IPS-20b (cell line): ENCODE results near the gene KLK12.
A peak's percentile ranks its signal among the peaks of the same experiment; 100 is the strongest.

Experiments
- H3K27ac ChIP-seq: one replicate; pipeline ENCODE4 v1.5.1; 2013; ENCODE audit warnings: low read length
- H3K27me3 ChIP-seq: 2 replicates; pipeline ENCODE4 v1.6.1; 2013; ENCODE audit warnings: mild to moderate bottlenecking, low read length, inconsistent platforms; ENCODE audit not compliant: insufficient read depth
- H3K36me3 ChIP-seq: 2 replicates; pipeline ENCODE4 v1.6.1; 2013; ENCODE audit warnings: low read depth, mild to moderate bottlenecking, inconsistent platforms, low read length, moderate library complexity; ENCODE audit not compliant: insufficient read depth
- H3K4me1 ChIP-seq: 2 replicates; pipeline ENCODE4 v1.6.1; 2013; ENCODE audit warnings: mild to moderate bottlenecking, control low read depth, inconsistent platforms, low read length, moderate library complexity; ENCODE audit not compliant: insufficient read depth
- H3K4me3 ChIP-seq: 2 replicates; pipeline ENCODE4 v1.5.1; 2013; ENCODE audit warnings: mild to moderate bottlenecking, low read length, inconsistent platforms
- H3K9ac ChIP-seq: 2 replicates; pipeline ENCODE4 v1.6.1; 2013; ENCODE audit warnings: low read depth, mild to moderate bottlenecking, inconsistent platforms, low read length, moderate library complexity
- H3K9me3 ChIP-seq: 2 replicates; pipeline ENCODE4 v1.6.1; 2013; ENCODE audit warnings: mild to moderate bottlenecking, low read depth, low read length, inconsistent platforms; ENCODE audit not compliant: insufficient read depth

KLK12 gene

GRCh38 chr19:51010066-51010795 lies 24.6 kb downstream of the KLK12 start:
- Histone ChIP-seq H3K4me1 (no peaks in the 10 kb centered on the region), H3K9me3 (no peaks in the 10 kb centered on the region), H3K36me3 (no peaks in the 10 kb centered on the region), H3K9ac (no peak overlapping the region), H3K4me3 (no peak overlapping the region), H3K27ac (no peak overlapping the region), H3K27me3 (peaks cover 10% of the 10 kb centered on the region; the same call in 1 of the 2 replicates)

GRCh38 chr19:51009061-51009891 lies 25.5 kb downstream of the KLK12 start:
- H3K36me3 ChIP-seq = no peaks in the 10 kb centered on the region
- no peak overlapping the region for H3K27ac ChIP-seq
- no peak overlapping the region for H3K4me3 ChIP-seq
- H3K9ac ChIP-seq = no peak overlapping the region
- peaks cover 4% of the 10 kb centered on the region; the same call in 1 of the 2 replicates for H3K27me3 ChIP-seq
- H3K4me1 ChIP-seq = no peaks in the 10 kb centered on the region
- H3K9me3 ChIP-seq = no peaks in the 10 kb centered on the region

GRCh38 chr19:51007488-51007887 lies 27.3 kb downstream of the KLK12 start:
- Histone ChIP-seq H3K9me3 (no peaks in the 10 kb centered on the region), H3K27me3 (no peaks in the 10 kb centered on the region; the same call in 1 of the 2 replicates), H3K27ac (no peak overlapping the region), H3K9ac (no peak overlapping the region), H3K4me3 (no peak overlapping the region), H3K4me1 (no peaks in the 10 kb centered on the region), H3K36me3 (no peaks in the 10 kb centered on the region)

GRCh38 chr19:51006406-51006805 lies 28.4 kb downstream of the KLK12 start:
- Histone ChIP-seq H3K4me3 (no peak overlapping the region), H3K36me3 (no peaks in the 10 kb centered on the region), H3K9me3 (no peaks in the 10 kb centered on the region), H3K27ac (no peak overlapping the region), H3K9ac (no peak overlapping the region), H3K27me3 (no peaks in the 10 kb centered on the region; the same call in 1 of the 2 replicates), H3K4me1 (peaks cover 3% of the 10 kb centered on the region; the same call in 1 of the 2 replicates)

- Histone ChIP-seq H3K36me3 (no peaks in the 10 kb centered on the region), H3K9ac (no peak overlapping the region), H3K27me3 (no peaks in the 10 kb centered on the region; the same call in 1 of the 2 replicates), H3K9me3 (no peaks in the 10 kb centered on the region), H3K4me1 (peaks cover 3% of the 10 kb centered on the region; the same call in 1 of the 2 replicates), H3K27ac (no peak overlapping the region), H3K4me3 (no peak overlapping the region)
Observed at GRCh38 chr19:51005248-51005647, 29.6 kb downstream of the KLK12 start.

GRCh38 chr19:51003316-51003715 lies 31.5 kb downstream of the KLK12 start:
- Histone ChIP-seq H3K9me3 (no peaks in the 10 kb centered on the region), H3K4me1 (peaks cover 3% of the 10 kb centered on the region; the same call in 1 of the 2 replicates), H3K27ac (no peak overlapping the region), H3K4me3 (no peak overlapping the region), H3K27me3 (no peaks in the 10 kb centered on the region), H3K9ac (no peak overlapping the region), H3K36me3 (no peaks in the 10 kb centered on the region)

GRCh38 chr19:51002542-51003311 lies 32.1 kb downstream of the KLK12 start:
- Histone ChIP-seq H3K4me3 (peak overlapping the region; percentile 33; the same call in 1 of the 2 replicates), H3K36me3 (no peaks in the 10 kb centered on the region), H3K27ac (no peak overlapping the region), H3K27me3 (no peaks in the 10 kb centered on the region), H3K9ac (no peak overlapping the region), H3K4me1 (peaks cover 3% of the 10 kb centered on the region; the same call in 1 of the 2 replicates), H3K9me3 (no peaks in the 10 kb centered on the region)

GRCh38 chr19:51002089-51002532 lies 32.7 kb downstream of the KLK12 start:
- Histone ChIP-seq H3K27ac (no peak overlapping the region), H3K4me3 (peak overlapping the region; percentile 33; the same call in 1 of the 2 replicates), H3K4me1 (peaks cover 3% of the 10 kb centered on the region; the same call in 1 of the 2 replicates), H3K27me3 (0 out of 2 replicates have a peak, but pooled peaks cover 2% of the 10 kb centered on the region), H3K9ac (no peak overlapping the region), H3K9me3 (no peaks in the 10 kb centered on the region), H3K36me3 (no peaks in the 10 kb centered on the region)

GRCh38 chr19:51001515-51001914 lies 33.3 kb downstream of the KLK12 start, which contains the start of gene KLK8:
Gene KLK8, minus strand, starts transcription at chr19:51001604. Its CDS starts 437 bp downstream, at chr19:51001167.
- peaks cover 3% of the 10 kb centered on the region; the same call in 1 of the 2 replicates for H3K4me1 ChIP-seq
- no peak within 1 kb of the TSS for H3K9ac ChIP-seq
- H3K27ac ChIP-seq = no peak within 1 kb of the TSS
- H3K27me3 ChIP-seq = 0 out of 2 replicates have a peak, but pooled peaks cover 4% of the 10 kb centered on the region
- H3K36me3 ChIP-seq = no peaks in the 10 kb centered on the region
- peak within 1 kb of the TSS; percentile 33 for H3K4me3 ChIP-seq
- H3K9me3 ChIP-seq = no peaks in the 10 kb centered on the region

GRCh38 chr19:51000981-51001380 lies 33.8 kb downstream of the KLK12 start:
- Histone ChIP-seq H3K27ac (no peak overlapping the region), H3K9ac (no peak overlapping the region), H3K36me3 (no peaks in the 10 kb centered on the region), H3K4me3 (no peak overlapping the region; the same call in 1 of the 2 replicates), H3K9me3 (no peaks in the 10 kb centered on the region), H3K4me1 (peaks cover 3% of the 10 kb centered on the region; the same call in 1 of the 2 replicates), H3K27me3 (0 out of 2 replicates have a peak, but pooled peaks cover 4% of the 10 kb centered on the region)

- H3K27ac ChIP-seq = no peak overlapping the region
- H3K4me1 ChIP-seq = peaks cover 3% of the 10 kb centered on the region; the same call in 1 of the 2 replicates
- no peak overlapping the region for H3K4me3 ChIP-seq
- H3K9me3 ChIP-seq = no peaks in the 10 kb centered on the region; the same call in 1 of the 2 replicates
- 0 out of 2 replicates have a peak, but pooled peaks cover 4% of the 10 kb centered on the region for H3K27me3 ChIP-seq
- H3K9ac ChIP-seq = no peak overlapping the region
- no peaks in the 10 kb centered on the region for H3K36me3 ChIP-seq
Observed at GRCh38 chr19:51000426-51000825, 34.4 kb downstream of the KLK12 start.
